Daoy (cell line): ENCODE results near the gene LMO7. TPM values are rescaled to one million over a fixed set of nuclear protein-coding genes. Genes with fewer than 3 reads are reported as not detected.

ENCODE experiments used
- DNase-seq: peaks from one replicate; pipeline ENCODE4 v3.0.0-alpha.2; 2015; ENCODE audit warnings: low read depth
- total RNA-seq: library from RNA; depleted of rRNA; stranded (reverse); fragments of >200 nt; shearing (Covaris generic); gene quantifications from 2 replicates; pipeline ENCODE4 v1.2.3, GENCODE V29; 2014; rRNA removed

The LMO7 gene
- total RNA-seq: 26.4 and 27.9 TPM in 2 replicates

GRCh38 chr13:75635828-75636435 lies at the start of gene LMO7:
TSS of gene LMO7 (plus strand) at chr13:75636330. CDS start at chr13:75636658, 328 bp downstream.
- DNase-seq: peak; percentile 67

- DNase-seq: no peak
These were observed 48.5 kb upstream of the LMO7 start for GRCh38 chr13:75587679-75588078.

GRCh38 chr13:75596657-75597182 lies 39.4 kb upstream of the LMO7 start:
- no peak for DNase-seq

- no peak for DNase-seq
These were observed 35.8 kb upstream of the LMO7 start for GRCh38 chr13:75600371-75600770.

GRCh38 chr13:75603038-75603437 lies 33.1 kb upstream of the LMO7 start:
- DNase-seq: no peak

- DNase-seq: no peak
These were observed 28.7 kb upstream of the LMO7 start for GRCh38 chr13:75607447-75607846.

- DNase-seq: no peak
These were observed 25.7 kb upstream of the LMO7 start for GRCh38 chr13:75610466-75610865.

- DNase-seq: no peak
These were observed 23.8 kb upstream of the LMO7 start for GRCh38 chr13:75612354-75612753.

GRCh38 chr13:75617230-75617629 lies 18.9 kb upstream of the LMO7 start:
- no peak for DNase-seq

GRCh38 chr13:75618308-75618707 lies 17.8 kb upstream of the LMO7 start:
- no peak for DNase-seq

- no peak for DNase-seq
These were observed 16.1 kb upstream of the LMO7 start for GRCh38 chr13:75620020-75620419.

- no peak for DNase-seq
These were observed 15.0 kb upstream of the LMO7 start for GRCh38 chr13:75621147-75621546.

GRCh38 chr13:75628801-75629200 lies 7.3 kb upstream of the LMO7 start:
- no peak for DNase-seq

- DNase-seq: peak; percentile 17
These were observed 2.8 kb upstream of the LMO7 start for GRCh38 chr13:75633285-75633684.

- peak; percentile 2 for DNase-seq
These were observed 866 bp upstream of the LMO7 start for GRCh38 chr13:75635101-75635827.

GRCh38 chr13:75636436-75637180 lies 478 bp downstream of the LMO7 start:
- peak; percentile 46 for DNase-seq

GRCh38 chr13:75637181-75637750 lies 1.1 kb downstream of the LMO7 start:
- DNase-seq: peak; percentile 15

- DNase-seq: no peak
These were observed 3.3 kb downstream of the LMO7 start for GRCh38 chr13:75639454-75639853.

GRCh38 chr13:75641026-75641425 lies 4.9 kb downstream of the LMO7 start:
- DNase-seq: no peak

- DNase-seq: no peak
These were observed 7.1 kb downstream of the LMO7 start for GRCh38 chr13:75643182-75643581.

- DNase-seq: no peak
These were observed 7.6 kb downstream of the LMO7 start for GRCh38 chr13:75643693-75644092.

- no peak for DNase-seq
These were observed 9.0 kb downstream of the LMO7 start for GRCh38 chr13:75645141-75645540.
